Muscle of arm (tissue), 14 donors: Measurements from ENCODE around the gene NDN. TPM values are rescaled to one million over a fixed set of nuclear protein-coding genes. Genes with fewer than 3 reads are reported as not detected.
"Not testable (repeated sequence)": the region's sequence is repeated elsewhere in the genome, so short reads cannot be mapped to it uniquely, and the experiment has no call there.

Experiments
- DNase-seq: peaks from one replicate; pipeline ENCODE4 v3.0.0-alpha.2; 2013
- long read RNA-seq, 11 donors: transcript quantifications; one replicate each; lab custom pipeline, GENCODE V29; 2026
- polyA plus RNA-seq, 12 donors: library from polyadenylated mRNA; unstranded; fragments of 120-200 nt; gene quantifications; one replicate each; pipeline ENCODE4 v1.2.1, GENCODE V29; 2013; ENCODE audit not compliant: insufficient read length in 12 of 12

The NDN gene, protein sequence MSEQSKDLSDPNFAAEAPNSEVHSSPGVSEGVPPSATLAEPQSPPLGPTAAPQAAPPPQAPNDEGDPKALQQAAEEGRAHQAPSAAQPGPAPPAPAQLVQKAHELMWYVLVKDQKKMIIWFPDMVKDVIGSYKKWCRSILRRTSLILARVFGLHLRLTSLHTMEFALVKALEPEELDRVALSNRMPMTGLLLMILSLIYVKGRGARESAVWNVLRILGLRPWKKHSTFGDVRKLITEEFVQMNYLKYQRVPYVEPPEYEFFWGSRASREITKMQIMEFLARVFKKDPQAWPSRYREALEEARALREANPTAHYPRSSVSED
- polyA plus RNA-seq = 100 to 1,000 TPM in 10 of 12 donors, 10 to 100 TPM in 1, not detected in 1; 85.4 to 244 (median 185) TPM
- long read RNA-seq, donor 1, transcript NDN-202 (1 exons, 1,627 nt) = major isoform, 203 of 204 reads
- long read RNA-seq, donor 1, partial matches to known transcripts = 0 of 204 reads
- long read RNA-seq, donor 1, other reads (novel, unspliced or antisense) = 0 of 204 reads
- long read RNA-seq, donor 2, transcript NDN-202 (1 exons, 1,627 nt) = major isoform, 407 of 407 reads
- long read RNA-seq, donor 2, partial matches to known transcripts = 0 of 407 reads
- long read RNA-seq, donor 2, other reads (novel, unspliced or antisense) = 0 of 407 reads
- long read RNA-seq, donor 3, transcript NDN-202 (1 exons, 1,627 nt) = major isoform, 199 of 200 reads
- long read RNA-seq, donor 3, partial matches to known transcripts = 0 of 200 reads
- long read RNA-seq, donor 3, other reads (novel, unspliced or antisense) = 0 of 200 reads
- long read RNA-seq, donor 4, transcript NDN-202 (1 exons, 1,627 nt) = major isoform, 152 of 152 reads
- long read RNA-seq, donor 4, partial matches to known transcripts = 0 of 152 reads
- long read RNA-seq, donor 4, other reads (novel, unspliced or antisense) = 0 of 152 reads
- long read RNA-seq, donor 5, transcript NDN-202 (1 exons, 1,627 nt) = major isoform, 286 of 286 reads
- long read RNA-seq, donor 5, partial matches to known transcripts = 0 of 286 reads
- long read RNA-seq, donor 5, other reads (novel, unspliced or antisense) = 0 of 286 reads
- long read RNA-seq, donor 6, transcript NDN-202 (1 exons, 1,627 nt) = major isoform, 209 of 210 reads
- long read RNA-seq, donor 6, partial matches to known transcripts = 0 of 210 reads
- long read RNA-seq, donor 6, other reads (novel, unspliced or antisense) = 0 of 210 reads
- long read RNA-seq, donor 7, transcript NDN-202 (1 exons, 1,627 nt) = major isoform, 148 of 148 reads
- long read RNA-seq, donor 7, partial matches to known transcripts = 0 of 148 reads
- long read RNA-seq, donor 7, other reads (novel, unspliced or antisense) = 0 of 148 reads
- long read RNA-seq, donor 8, transcript NDN-202 (1 exons, 1,627 nt) = major isoform, 389 of 389 reads
- long read RNA-seq, donor 8, partial matches to known transcripts = 0 of 389 reads
- long read RNA-seq, donor 8, other reads (novel, unspliced or antisense) = 0 of 389 reads
- long read RNA-seq, donor 9, transcript NDN-202 (1 exons, 1,627 nt) = major isoform, 232 of 232 reads
- long read RNA-seq, donor 9, partial matches to known transcripts = 0 of 232 reads
- long read RNA-seq, donor 9, other reads (novel, unspliced or antisense) = 0 of 232 reads
- long read RNA-seq, donor 10, transcript NDN-202 (1 exons, 1,627 nt) = major isoform, 341 of 341 reads
- long read RNA-seq, donor 10, partial matches to known transcripts = 0 of 341 reads
- long read RNA-seq, donor 10, other reads (novel, unspliced or antisense) = 0 of 341 reads
- long read RNA-seq, donor 11, transcript NDN-202 (1 exons, 1,627 nt) = major isoform, 404 of 404 reads
- long read RNA-seq, donor 11, partial matches to known transcripts = 0 of 404 reads
- long read RNA-seq, donor 11, other reads (novel, unspliced or antisense) = 0 of 404 reads

DNA sequence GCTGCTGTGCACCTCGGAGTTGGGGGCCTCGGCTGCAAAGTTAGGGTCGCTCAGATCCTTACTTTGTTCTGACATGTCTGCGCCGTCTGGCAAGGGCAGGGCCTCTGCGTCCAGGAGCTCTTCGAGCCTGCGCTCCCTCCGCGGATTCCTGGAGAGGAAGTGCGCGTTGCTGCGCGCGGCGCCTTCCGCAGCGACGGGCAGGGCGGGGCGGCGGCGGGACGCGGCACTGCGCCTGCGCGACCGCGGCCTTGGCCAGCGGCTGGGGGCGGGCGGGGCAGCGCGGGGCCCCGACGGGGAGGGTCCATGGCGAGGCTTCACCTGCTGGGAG is at the start of gene NDN:
Gene NDN (minus strand): TSS at position 163 of the 328 bp plus-strand sequence. CDS start 88 bp downstream, at position 75.
- DNase-seq = peak; percentile 66

DNA sequence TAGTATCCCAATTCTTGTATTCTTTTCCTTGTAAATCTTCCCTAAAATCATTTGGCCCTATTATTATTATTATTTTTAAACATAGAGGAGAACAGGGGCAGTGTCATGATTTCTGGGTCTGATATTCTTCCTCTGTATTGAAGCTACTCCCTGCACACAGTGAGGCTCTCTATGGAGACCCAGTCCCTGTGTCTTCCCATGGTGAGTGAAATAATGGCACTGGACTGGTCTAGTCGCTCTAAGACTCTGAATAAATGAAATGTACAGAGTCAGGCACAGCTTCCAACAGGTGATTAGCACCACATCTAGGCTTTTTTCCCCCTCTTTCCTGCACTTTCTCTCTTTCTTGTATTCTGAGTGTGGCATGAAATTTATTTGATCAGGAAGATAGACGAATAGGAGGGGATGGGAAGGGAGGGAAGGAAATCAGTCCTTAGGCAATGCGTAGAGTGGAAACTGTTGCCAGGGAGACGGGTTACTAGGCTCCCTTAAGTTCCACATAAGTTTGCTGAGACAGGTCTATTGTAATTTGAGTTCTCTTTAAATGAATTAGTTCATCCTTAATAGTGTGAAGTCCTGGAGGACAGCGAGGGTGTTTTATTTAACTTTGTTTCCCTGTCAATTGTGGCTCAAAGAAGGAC is 49.0 kb upstream of the NDN start:
- no peak for DNase-seq

DNA sequence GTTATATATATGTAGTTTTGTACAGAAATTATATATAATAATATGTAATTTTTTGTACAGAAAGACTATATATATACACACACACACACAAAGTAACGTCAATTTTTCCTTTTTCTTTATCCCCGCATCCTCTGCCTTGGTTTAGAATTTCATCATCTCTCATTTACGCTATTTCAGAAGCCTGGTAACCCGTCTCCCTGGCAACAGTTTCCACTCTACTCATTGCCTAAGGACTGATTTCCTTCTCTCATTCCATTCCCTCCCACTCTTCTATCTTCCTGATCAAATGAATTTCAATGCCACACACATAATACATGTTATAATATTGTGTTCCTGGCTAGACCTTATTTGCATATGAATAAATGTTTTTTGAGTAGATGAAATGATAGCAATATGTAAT is 47.8 kb upstream of the NDN start:
- DNase-seq = no peak

DNA sequence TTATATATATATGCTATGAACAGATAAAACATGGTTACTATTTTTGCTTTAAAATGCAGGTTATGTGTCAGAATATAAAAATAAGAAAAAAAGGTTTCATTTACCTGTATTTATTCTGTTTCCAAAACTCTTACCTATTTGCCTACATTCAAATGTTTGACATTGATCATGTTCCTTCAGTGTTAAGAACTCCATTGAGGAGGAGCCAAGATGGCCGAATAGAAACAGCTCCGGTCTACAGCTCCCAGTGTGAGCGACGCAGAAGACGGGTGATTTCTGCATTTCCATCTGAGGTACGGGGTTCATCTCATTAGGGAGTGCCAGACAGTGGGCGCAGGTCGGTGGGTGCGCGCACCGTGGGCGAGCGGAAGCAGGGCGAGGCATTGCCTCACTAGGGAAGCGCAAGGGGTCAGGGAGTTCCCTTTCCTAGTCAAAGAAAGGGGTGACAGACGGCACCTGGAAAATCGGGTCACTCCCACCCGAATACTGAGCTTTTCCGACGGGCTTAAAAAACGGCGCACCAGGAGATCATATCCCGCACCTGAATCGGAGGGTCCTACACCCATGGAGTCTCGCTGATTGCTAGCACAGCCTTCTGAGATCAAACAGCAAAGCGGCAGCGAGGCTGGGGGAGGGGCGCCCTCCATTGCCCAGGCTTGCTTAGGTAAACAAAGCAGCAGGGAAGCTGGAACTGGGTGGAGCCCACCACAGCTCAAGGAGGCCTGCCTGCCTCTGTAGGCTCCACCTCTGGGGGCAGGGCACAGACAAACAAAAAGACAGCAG is 27.0 kb upstream of the NDN start:
- not testable (repeated sequence) for DNase-seq

DNA sequence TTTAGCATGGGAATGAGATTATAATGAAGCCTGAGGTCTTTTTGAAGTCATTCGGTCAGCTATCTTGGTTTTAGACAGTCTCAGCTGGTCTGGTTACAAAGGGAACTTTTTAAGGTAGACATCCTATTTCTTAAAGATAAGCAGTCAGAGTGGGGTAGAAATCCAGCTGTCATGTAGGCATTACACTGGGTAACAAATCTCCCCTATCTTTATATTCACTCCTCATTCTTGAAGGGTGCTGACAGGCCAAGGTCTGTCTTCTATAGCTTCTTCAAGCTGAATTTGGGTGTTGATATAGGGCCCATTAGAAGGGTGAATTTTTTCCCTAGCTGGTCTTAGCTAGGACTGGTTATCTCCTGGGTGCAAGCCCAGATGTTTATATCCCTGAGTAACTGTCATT is 21.2 kb upstream of the NDN start:
- no peak for DNase-seq

DNA sequence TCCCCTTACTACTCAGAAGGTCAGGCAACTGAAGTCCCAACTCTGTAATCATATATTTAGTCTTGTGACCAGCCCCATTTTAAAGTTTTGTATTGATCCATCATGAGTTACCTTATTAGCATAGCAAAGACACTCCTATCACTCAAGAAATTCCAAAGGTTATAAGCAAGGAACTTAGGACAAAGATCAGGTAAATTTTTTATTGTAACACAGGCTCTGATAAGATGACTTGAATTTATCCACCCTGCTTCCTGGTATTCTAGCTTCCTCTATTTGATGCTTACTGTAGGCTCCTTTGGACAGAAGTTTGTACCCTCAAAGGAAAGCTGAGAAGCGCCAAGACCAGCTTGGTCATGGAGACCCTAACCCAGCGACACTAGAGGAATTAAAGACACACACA is 8.2 kb upstream of the NDN start:
- no peak for DNase-seq

DNA sequence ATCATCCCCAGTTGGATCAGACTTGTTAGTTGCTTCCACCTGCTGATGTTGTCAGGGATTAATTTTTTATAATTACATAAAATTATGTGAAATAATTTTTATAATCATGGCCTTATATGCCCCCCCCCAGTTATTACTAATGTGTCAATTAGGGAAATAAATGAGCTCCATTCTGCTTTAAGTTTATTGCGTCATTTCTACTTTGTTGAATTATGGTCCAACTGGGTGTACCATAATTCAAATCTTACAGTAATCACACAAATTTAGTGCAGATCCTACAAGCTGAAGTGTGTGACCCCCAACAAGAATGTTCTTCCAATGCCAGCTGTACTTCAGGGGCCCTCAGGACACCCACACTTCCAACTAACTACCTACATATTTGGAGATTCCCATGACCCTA is 7.5 kb upstream of the NDN start:
- DNase-seq = no peak

DNA sequence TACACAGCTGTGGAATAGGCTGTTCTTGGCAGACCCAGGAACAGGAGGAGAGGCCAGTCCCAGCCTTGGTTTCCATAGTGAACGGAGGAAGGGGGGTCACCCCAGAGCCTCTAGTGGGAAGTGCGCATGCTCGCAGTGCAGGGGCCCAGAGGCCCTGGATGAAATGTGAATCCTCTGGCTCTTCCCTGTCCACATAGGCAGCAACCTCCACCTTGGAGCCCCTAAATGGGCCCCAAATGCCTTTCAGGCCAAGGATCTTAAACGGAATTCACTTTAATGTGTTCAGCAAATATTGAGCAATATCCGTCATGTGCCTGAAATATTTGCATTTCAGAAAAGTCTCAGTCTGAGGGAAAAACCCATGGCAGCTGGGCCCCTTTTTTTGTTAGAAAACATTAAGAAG is 3.3 kb upstream of the NDN start:
- DNase-seq = peak; percentile 93

DNA sequence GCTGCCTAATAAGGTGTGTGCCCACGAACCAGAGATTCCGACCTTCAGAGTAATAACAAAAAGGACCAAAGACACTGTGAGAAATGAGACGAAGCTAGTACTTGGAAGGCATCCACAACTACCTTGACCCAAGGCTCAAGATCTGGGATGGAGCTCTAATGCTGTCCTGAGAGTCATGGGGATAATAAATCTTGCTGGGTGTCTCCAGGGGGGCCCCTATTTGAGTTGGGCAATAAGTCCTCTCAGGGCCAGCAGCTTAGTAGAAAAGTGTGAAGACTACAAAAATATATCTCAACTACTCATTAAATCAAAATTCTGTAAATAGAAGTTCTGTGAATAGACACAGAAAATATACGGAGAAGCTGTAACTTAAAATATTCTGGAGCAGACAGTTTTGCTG is 2.9 kb upstream of the NDN start:
- no peak for DNase-seq

DNA sequence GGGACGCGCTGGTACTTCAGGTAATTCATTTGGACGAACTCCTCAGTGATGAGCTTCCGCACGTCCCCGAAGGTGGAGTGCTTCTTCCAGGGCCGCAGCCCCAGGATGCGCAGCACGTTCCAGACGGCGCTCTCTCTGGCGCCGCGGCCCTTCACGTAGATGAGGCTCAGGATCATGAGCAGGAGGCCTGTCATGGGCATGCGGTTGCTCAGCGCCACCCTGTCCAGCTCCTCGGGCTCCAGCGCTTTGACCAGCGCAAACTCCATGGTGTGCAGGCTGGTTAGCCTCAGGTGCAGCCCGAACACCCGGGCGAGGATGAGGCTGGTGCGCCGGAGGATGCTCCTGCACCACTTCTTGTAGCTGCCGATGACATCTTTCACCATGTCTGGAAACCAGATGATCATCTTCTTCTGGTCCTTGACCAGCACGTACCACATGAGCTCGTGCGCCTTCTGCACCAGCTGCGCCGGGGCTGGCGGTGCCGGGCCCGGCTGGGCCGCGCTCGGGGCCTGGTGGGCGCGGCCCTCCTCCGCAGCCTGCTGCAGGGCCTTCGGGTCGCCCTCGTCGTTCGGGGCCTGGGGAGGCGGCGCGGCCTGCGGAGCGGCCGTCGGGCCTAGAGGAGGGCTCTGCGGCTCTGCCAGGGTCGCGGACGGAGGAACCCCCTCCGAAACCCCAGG is 501 bp downstream of the NDN start:
- no peak for DNase-seq

DNA sequence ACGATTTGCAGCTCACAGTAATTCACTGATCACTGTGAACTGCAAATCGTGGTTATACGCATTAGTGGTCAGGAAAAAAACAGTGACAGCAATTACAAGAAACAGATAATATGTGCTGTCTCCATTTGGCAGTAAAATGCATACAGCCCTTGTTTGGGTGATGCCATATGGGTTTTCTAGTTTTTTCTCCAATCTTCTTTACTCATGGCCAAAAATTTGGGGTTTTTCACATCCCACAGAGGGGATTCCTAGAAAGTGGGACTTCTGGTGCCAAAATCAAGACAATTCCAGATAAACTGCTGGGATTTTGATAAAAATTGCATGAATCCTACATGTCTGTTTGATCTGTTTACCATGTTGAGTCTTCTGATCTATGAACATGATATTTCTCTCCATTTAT is 15.6 kb downstream of the NDN start:
- no peak for DNase-seq

DNA sequence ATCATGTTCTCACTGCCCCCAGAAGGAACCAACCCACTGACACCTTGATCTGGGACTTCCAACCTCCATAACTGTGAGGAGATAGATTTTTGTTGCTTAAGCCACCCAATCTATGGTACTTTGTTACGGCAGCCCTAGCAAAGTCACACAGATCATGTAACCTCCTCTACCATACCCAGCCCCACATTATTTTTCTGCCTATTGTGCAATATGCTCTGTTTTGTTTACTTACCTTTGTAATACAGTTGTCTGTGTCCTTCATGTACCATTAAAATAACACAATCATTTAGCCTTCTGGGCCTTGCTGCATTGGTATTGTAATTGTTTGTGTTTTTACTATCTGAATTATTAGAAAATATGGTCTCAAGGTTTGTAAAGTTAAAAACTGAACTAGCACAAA is 16.1 kb downstream of the NDN start:
- DNase-seq = no peak

DNA sequence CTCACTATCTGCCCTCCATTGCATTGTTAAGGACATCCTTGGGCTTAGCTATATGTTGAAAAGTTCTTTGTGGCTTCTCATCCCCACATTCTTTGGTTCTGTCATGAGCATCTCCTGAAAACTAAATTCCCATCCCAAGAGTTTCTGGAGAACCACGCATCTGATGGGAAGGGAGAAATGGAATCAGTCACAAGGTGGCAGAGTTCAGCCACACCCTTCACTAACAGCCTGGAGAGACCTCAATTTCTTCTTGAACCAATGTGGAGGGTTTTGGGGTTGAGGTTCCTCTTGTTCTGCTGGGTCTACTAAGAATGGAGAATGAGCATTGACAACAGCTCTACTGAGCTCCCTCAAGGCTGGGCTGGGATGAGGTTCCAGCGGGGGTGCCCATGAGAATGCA is 23.9 kb downstream of the NDN start:
- no peak for DNase-seq

DNA sequence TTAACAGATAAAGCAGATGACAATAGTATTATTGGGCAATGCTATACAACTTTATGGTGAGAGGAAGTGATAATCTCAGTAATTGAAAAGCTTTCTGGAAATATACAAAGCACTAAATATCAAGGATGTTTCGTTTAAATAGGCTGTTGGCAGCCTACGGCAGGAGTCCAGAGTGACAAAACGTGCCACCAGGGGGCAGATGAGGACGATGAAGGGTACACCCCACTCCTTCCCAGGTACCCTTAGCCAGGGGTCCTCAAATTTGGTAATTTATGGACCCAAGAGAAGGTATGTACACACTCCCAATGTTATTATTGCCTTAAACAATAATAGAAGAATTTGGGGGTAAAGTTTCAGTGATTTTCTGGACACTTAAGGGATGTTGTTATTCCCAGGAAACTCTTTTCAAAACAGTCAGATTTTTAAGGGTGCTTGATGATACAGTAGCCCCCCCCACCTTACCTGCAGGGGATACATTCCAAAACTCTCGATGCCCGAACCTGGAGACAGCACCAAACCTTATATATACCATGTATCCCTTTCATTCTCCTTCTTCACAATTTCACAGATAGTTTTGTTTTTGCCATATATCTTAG is 38.1 kb downstream of the NDN start:
- no peak for DNase-seq

DNA sequence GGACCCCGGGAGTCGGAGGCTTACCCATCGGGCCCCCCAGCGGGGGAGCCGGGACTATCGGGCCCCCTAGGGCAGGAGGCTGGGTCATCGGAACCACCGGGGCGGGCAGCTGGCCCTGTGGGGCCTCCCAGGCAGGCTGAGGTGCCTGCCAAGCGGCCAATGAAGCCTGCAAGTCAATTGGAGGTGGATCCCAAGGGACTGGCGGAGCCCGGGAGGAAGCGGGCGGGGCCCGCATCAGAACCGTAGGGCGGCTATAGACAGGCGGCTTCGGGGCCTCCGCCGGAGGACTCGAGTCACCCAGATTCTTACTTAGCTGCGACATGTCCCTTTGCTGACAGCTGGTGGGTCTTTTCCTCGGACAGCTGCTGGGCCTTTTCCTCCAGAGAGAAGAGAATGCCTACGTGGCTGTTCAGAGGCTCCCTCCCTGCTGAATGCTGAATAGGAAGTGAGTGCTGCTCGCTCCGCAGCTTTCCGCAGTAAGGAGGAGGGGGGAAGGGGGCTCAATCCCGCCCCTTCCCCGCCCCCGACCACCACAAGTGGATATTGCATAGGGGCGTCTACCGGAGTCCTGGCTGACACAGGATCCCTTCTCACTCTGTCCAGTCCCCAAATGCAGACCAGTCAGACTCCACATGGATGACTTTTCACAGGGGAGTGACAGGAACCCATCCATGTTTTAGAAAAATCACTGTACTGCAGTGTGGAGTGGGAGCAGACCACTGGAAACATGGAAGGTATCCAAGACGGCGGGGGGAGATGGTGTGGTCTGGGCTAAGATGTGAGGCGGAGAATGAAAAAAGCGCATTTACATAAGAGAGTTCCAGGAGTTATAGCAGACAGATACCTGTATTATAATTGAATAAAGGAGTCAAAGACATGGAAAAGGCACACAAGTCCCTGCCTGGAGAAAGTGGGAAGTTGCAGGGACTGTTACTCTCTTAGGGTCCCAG is 39.4 kb downstream of the NDN start, which contains the start of gene MAGEL2:
Gene MAGEL2 (minus strand): TSS at position 447 of the 950 bp plus-strand sequence. CDS start 125 bp downstream, at position 322.
- DNase-seq = peak; percentile 78

DNA sequence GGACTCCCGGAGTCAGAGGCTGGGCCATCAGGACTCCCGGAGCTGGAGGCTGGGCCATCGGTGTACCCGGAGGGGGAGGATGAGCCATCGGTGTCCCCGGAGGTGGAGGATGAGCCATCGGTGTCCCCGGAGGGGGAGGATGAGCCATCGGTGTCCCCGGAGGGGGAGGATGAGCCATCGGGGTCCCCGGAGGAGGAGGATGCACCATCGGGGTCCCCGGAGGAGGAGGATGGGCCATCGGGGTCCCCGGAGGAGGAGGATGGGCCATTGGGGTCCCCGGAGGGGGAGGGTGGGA is 40.2 kb downstream of the NDN start:
- DNase-seq = no peak
